RWPE1 (cell line): ENCODE data around the gene WDFY2.
"Not testable (repeated sequence)": the region's sequence is repeated elsewhere in the genome, so short reads cannot be mapped to it uniquely, and the experiment has no call there.

Source experiments
- CTCF ChIA-PET: fragments of 350-600 bp; sonication (Branson Sonifier 250); formaldehyde crosslinking; extraction: SDS; loops from one replicate; lab custom pipeline; 2021; lab: Yijun Ruan, JAX
- POLR2A ChIA-PET: fragments of 400-600 bp; formaldehyde crosslinking; extraction: SDS; loops from one replicate; lab custom pipeline; 2020; ENCODE audit warnings: antibody characterized with exemption; ENCODE audit not compliant: low non-redundant PET; lab: Yijun Ruan, JAX
- DNase-seq: peaks from one replicate; pipeline ENCODE4 v3.0.0; 2012; ENCODE audit warnings: low spot score
- H3K27ac ChIP-seq: fragments of 450-650 bp; 2 replicates; pipeline ENCODE4 v1.5.1; 2017
- CTCF ChIP-seq: fragments of 450-650 bp; conservative IDR thresholded peaks from 2 replicates; pipeline ENCODE4 v1.5.1; 2017; ENCODE audit warnings: low read depth, mild to moderate bottlenecking

Gene WDFY2

GRCh38 chr13:51564252-51564651, 20.0 kb upstream of the WDFY2 start:
- DNase-seq: no peak
- no peak overlapping the region for H3K27ac ChIP-seq
- ChIA-PET CTCF (no interaction called here), POLR2A (no interaction called here)
- no peak for TF ChIP-seq CTCF

DNA sequence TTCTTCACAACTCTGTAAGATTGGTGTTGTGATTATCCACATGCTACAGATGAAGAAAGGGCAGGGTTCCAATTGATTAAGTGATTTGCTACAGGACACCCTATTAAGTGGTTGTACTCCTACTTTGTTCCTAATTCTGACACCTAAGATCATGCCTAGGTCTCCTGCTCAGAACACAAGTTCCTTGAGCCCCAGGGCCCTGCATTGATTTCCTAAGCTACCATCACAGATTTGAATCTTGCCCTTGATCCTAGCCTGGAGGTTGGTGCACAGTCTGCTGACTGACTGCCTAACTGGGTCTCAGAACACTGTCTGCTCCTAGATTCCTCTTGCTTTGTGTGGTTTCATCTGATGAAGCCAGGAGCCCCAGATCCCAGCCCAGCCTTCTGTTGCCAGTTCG, 19.6 kb upstream of the WDFY2 start:
- no peak for TF ChIP-seq CTCF
- POLR2A ChIA-PET: no interaction called here
- no peak overlapping the region for H3K27ac ChIP-seq
- CTCF ChIA-PET: no interaction called here
- DNase-seq: no peak

- H3K27ac ChIP-seq, CTCF ChIA-PET, POLR2A ChIA-PET, DNase-seq: not testable (repeated sequence)
Observed at GRCh38 chr13:51569001-51569400, 15.3 kb upstream of the WDFY2 start.

- peak overlapping the region; percentile 75 for H3K27ac ChIP-seq
- DNase-seq: peak; percentile 59
- ChIA-PET POLR2A (no interaction called here), CTCF (no interaction called here)
- TF ChIP-seq CTCF: no peak
Observed at GRCh38 chr13:51576754-51577153, 7.5 kb upstream of the WDFY2 start.

- DNase-seq: no peak
- CTCF ChIA-PET: no interaction called here
- POLR2A ChIA-PET: no interaction called here
- H3K27ac ChIP-seq: peak overlapping the region; percentile 75; the same call in 1 of the 2 replicates
- no peak for TF ChIP-seq CTCF
Observed at GRCh38 chr13:51577690-51578089, 6.6 kb upstream of the WDFY2 start.

GRCh38 chr13:51579676-51580075, 4.6 kb upstream of the WDFY2 start:
- DNase-seq: no peak
- no peak overlapping the region for H3K27ac ChIP-seq
- TF ChIP-seq CTCF: no peak
- ChIA-PET POLR2A (interaction anchor here (0.7 kb wide), 1 partner anchor 356 kb away, joined by 3 read pairs; no protein-coding TSS in a partner anchor), CTCF (interaction anchor here (0.6 kb wide), 1 partner anchor 1526 kb away, joined by 3 read pairs; no protein-coding TSS in a partner anchor)

DNA sequence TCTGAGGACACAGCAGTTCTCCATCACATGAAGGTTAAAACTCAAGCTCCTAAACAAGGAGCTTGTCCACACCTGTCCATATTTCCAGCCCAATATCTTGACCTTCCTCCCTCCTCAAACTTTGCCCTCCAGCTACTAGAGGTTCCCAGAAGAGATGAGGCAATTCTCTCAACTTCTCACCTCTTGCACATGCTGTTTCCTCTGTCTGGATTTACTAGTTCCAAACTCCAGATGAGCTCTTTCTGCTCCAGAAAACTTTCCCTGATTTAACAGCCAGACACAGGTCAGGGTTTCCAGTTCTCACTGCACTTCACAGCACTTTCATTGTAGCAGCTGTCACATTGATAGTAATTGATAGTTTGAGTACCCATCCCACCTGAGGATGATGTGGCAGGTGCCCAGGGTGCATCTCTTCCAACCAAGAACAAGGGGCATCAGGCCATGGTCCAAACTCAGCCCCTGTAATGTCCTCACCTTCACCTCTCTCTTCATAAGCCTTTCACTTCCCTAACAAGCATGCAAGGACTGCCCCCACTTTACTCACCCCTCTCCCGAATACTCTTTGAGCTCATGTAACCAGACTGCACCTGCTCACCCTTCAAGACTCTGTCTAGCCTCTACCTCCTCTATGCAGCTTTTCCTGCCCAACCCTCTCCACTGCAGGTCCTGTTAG, 3.0 kb upstream of the WDFY2 start:
- POLR2A ChIA-PET: interaction anchor here (1.2 kb wide), 1 partner anchor 128 kb away, joined by 4 read pairs; the partner anchor contains the start of gene INTS6
- CTCF ChIA-PET: no interaction called here
- DNase-seq: no peak
- no peak overlapping the region for H3K27ac ChIP-seq
- TF ChIP-seq CTCF: no peak
